Right lobe of liver (tissue), 4 donors: Measurements from ENCODE around the gene GLP1R.

Experiments used
- CTCF ChIP-seq, 4 donors: fragments of 200-600 bp in 3 of 4; fragments of 450-650 bp in 1 of 4; IDR thresholded peaks; one replicate each; pipeline versions ENCODE4 v1.5.1 to v1.8.0; 2016 to 2022; ENCODE audit warnings: antibody characterized with exemption in 4 of 4, mild to moderate bottlenecking in 2 of 4
- POLR2A ChIP-seq: fragments of 450-650 bp; IDR thresholded peaks from one replicate; pipeline ENCODE4 v1.6.1; 2017; ENCODE audit warnings: antibody characterized with exemption, mild to moderate bottlenecking
- donor health status: DM: no; HTN: no; CAD: no.
- donor health status: DM: no; HTN: no; CAD: no.
- donor health status: DM: no; HTN: yes; CAD: no.

DNA sequence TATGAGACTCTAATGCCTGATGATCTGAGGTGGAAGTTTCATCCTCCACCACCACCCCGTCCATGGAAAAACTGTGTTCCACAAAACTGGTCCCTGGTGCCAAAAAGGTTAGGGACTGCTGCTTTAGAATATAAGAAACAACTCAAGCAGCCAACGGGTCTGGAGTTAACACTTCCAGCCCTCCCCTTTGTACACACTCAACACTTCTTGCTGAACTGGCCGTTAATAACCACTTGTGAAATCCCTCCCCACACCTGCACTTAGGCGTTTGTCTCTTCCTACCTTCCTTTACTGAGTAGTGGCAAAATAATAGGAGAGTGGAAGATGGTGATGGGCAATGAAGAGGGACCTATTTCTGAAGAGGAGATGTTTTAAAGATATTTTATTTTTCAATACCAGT, 55.9 kb downstream of the GLP1R start:
- no peak for TF ChIP-seq CTCF (IDR thresholded peaks at IDR 0.05)
- no peak for TF ChIP-seq POLR2A
